Ecto neural progenitor cell (in vitro differentiated cells): ENCODE data around the gene CORO1C.

Source experiments
- DNase-seq: peaks from one replicate; pipeline ENCODE4 v3.0.0-alpha.2; 2018; ENCODE audit warnings: low spot score

Gene CORO1C

GRCh38 chr12:108696111-108696995 lies 35.0 kb downstream of the CORO1C start:
- no peak for DNase-seq

DNA sequence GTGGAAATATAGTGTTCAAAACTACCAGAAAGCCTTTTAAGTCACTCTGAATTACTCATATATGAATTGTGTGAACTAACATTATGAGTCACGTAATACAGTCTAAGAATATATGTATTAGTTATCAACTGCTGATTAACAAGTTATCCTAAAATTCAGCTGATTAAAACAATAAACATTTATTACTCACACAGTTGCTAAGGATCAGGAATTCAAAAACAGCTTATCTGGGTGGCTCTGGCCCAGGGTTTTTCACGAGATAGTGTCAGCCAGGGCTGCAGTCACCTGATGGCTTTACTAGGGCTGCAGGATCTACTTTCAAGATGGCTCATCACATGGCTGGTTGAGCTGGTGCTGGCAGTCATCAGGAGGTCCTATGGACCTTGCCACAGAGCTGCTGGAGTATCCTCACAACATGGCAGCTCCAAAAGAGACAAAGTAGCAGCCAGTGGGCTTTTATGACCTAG lies 36.5 kb downstream of the CORO1C start:
- no peak for DNase-seq

GRCh38 chr12:108693751-108694150 lies 37.6 kb downstream of the CORO1C start:
- no peak for DNase-seq

DNA sequence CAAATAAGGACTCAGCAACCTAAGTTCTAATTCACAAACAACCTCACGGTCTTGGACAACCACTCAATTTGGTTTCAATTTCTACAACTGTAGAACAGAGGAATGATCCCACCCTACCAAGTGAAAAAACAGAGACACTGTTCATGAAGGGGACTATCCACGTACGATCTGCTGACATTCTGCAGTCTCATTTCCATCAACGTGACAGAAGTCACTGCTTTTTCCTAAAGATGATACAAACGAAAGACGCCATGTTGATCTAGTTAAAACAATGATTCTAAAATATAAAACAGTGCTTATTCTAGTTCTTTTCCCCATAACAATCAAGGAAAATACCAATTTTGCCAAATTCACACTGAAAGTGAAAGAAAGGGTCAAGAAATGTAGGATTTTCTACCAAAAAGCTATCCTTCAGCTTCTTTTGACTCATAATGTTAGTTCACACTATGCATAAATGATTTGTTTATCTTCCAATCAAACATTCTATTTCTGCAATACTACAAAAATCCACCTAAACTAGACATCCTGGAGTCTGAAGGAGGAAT lies 38.1 kb downstream of the CORO1C start:
- no peak for DNase-seq

- DNase-seq = no peak
Measured at GRCh38 chr12:108691998-108692808, 39.1 kb downstream of the CORO1C start.

- peak; percentile 95 for DNase-seq
Measured at GRCh38 chr12:108691175-108691997, 39.9 kb downstream of the CORO1C start.

DNA sequence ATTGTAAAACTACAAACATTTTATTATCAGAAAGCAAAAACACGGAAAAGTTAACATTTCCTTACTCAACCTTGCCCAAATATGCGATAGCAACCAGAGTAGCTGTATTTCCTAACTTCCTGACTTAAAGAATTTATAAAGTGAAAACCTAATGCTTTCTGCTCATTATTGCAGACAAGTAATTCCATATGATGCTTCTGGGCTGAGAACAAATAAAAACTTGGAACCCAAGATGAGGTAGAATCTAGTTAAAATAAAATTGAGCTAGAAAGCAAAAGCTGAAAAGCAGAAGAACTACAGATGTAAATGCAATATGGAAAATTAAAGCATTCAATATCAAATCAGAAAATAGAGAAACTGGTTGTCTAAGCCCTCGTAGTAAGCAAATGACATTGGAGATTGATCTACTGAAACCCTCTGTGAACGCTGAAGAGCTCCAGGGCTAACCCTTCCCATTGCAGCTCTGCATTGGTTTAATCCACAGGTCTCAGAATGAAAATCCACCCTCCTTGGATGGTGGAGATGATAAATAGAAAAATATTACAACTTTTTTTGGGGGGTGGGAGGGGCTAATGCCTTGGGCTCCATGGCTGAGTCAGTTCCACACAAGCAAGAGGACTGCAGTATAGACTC lies 40.7 kb downstream of the CORO1C start:
- no peak for DNase-seq

- no peak for DNase-seq
Measured at GRCh38 chr12:108690191-108690518, 41.2 kb downstream of the CORO1C start.

DNA sequence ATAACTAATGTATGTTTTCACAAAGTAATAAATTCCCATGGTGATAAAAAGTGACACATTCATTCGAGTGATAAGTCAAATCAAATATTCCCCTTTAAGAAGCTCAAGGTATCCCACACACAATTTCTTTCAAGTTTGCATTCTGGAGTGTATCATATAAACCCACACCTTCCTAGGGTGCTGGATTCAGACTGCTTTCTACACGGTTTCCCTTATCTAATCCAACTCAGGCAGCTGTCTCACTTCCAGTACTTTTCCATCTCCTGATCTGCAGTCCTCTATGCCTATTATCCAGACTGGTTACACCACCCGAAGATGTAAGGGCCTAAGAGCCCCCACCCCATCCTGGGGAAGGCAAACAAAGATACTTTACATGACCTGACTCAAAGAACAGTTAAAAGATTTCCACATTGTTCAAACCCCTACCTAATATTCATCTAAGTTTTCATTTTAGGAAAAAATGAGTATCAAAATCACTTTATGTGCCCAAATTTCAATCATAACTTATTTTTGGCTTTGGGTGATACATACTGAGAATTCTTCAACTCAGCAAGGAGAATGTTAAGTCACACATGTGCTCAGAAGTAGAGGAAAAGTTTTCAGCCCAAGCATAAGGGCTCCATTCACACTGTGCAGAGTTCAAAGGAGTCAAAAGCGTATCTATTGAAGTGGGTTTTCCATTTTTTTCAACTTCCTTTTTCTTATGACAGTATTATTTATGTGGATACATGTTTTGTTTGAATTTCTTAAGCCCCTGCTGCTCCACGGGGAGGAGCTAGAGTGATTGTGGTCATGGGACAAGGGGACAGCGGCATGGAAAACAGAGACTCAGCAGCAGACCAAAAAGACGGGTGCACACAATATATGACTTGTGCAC lies 41.8 kb downstream of the CORO1C start:
- no peak for DNase-seq

GRCh38 chr12:108686780-108687179 lies 44.5 kb downstream of the CORO1C start:
- no peak for DNase-seq

DNA sequence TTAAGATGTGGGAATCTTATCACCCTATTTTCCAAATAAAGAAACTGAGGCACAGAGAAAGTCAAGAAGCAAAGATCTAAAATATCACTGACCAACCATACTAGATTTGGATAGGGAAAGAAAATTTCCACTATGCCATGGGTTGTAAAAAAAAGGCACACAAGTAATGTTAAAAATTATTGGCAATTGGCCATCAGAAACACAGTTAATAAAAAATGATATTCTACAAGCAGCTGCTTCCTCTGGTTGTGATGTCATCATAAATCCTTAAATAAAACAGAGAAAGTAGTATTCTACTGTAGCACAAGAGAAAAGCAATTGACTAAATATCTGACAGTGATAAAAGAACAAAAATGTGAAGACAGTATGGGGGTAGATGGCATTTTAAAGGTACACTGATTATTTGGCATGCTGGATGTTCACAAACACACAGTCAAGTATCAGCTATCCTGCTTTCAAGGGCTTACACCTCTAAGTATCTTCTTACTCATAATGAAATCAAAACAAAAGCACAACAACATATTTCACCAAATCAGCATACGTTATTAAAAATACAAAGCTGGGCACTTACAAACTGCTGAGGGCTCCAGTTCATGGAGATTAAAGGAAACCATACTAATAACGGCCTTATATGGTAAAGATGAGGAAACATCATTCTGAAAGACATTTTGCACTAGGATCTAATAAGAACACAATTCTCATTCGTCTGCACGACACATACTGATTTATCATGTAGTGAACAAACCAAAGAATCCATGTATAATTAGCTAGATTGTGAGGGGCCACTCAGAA lies 45.7 kb downstream of the CORO1C start:
- DNase-seq = no peak

DNA sequence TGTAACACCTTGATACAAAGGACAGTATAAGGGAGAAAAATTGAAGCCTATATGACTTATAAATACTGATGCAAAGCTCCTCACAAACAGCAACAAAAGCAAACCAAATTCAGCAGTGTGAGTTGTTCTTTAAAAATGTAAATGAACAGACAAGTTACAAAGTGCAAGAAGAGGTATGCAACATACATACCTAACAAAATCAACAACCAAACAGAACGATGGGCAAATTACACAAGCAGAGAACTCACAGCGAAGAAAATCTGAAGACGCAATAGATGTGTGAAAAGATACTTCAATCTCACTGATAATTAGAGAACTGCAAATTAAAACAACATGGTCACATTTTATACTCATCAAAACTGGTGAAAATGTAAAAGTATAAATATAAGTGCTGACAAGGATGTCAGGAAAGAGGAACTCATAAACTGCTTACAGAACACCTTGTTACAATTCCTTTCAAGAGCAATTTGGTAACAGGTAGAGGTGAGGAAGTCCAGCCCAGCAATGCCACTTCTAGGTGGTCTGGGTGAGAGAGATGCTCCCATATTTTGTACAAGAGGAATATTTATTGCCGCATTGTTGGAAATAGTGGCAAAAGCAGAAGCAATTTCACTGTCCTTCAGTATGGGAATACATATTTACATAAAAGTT lies 47.3 kb downstream of the CORO1C start:
- no peak for DNase-seq

DNA sequence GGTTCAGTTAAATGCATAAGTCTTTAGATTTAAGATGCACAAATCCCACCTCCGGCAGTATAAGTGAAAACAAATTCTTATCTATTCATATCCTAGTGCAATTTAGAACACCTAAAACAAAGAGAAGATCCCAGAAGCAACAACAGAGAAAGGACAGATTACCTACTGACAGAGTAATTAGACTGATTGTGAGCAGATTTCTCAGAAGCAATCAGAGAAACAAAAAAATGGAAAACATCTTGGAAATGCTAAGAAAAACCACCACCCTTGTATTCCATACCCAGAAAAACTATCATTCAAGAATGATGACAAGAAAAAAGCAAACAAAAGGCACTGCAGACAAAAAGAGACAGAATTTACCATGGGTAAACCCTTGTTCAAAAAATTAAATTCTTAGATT lies 50.0 kb downstream of the CORO1C start:
- no peak for DNase-seq

GRCh38 chr12:108679106-108679681 lies 52.1 kb downstream of the CORO1C start:
- DNase-seq = no peak

- no peak for DNase-seq
Measured at GRCh38 chr12:108678104-108678730, 53.1 kb downstream of the CORO1C start.

DNA sequence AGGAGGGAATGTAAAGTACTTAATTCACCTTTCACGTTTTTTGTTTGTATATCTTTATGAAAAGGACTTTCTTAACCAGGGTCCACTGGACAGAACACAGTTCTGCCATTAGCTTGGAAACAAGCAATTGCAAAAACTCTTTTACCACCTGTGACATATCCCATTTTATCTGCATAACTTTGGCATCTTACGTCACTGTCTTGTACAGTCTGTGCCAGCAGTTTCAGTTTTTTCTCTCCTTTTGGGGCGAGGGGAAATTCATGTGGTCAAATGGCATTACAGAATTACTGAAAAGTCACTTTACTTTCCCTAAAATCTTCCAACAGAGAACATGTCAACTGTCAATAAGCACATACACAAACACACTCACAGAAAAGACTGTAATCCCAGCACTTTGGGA lies 53.9 kb downstream of the CORO1C start:
- DNase-seq = no peak

DNA sequence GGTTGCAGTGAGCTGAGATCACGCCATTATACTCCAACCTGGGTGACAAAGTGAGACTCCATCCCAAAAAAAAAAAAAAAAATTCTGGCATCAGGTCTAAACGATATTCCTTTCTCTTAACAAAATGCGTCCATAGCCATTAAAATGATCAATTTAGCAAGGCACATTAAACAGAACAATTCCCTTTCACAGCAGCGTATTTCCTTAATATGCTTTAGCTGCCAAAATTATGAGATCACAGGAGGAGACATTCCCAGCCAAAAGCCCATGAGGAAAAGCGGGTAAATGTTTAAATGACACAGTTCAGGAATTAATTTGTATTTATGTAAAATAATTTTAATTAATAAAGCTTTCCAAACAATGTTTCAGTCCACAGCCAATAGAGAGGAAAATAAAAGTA lies 54.6 kb downstream of the CORO1C start:
- DNase-seq = no peak

- DNase-seq = no peak
Measured at GRCh38 chr12:108675792-108676191, 55.5 kb downstream of the CORO1C start.
